Activated CD8-positive, alpha-beta memory T cell treated with anti-CD3 and anti-CD28 coated beads for 48 hours (primary cell): ENCODE data around the gene DACT2.

Source experiments
- DNase-seq, 3 experiments: peaks; one replicate each; pipeline ENCODE4 v3.0.0-alpha.2; 2020; ENCODE audit warnings: low read depth in 2 of 3, low spot score in 2 of 3

Gene DACT2

GRCh38 chr6:168265827-168266815 lies 53.5 kb downstream of the DACT2 start:
- no peak for DNase-seq

GRCh38 chr6:168265394-168265793 lies 54.2 kb downstream of the DACT2 start:
- DNase-seq, result no peak

DNA sequence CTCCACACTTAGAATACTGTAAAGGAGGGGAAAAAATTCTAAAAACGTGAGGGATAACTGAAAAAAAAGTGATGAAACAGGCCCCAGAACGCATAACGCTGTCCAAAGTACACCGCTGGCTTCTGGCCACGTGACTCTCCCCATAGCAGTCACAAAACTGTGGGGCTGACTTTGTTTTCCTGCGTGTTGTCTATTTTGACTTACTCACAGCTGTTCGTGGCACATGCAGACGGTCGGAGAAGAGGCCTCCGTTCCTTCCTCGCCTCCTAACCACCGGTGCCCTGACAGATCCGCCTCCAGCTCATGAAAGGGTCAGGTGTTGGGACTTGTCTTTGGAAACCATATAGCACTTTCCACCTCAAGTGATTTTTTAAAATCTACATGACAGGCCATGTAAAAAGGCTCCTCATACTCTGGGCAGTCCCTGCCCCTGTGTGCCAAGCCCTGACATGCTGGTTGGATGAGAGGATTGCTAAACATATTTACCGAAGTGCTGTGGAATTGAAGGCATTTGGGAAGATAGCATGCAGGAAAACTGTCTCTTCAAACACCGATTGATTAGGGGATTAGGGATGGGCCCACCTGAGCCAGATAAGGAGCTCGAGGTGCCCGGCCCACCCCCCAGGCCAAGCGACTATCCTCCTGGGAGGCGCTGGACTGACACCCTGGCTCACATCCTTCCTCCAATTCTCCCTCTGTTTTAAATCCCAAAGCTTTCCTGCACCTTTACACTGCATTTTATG lies 54.8 kb downstream of the DACT2 start:
- no peak for DNase-seq

- DNase-seq, result no peak
These were observed 56.1 kb downstream of the DACT2 start for GRCh38 chr6:168263351-168263905.

GRCh38 chr6:168261234-168261633 lies 58.3 kb downstream of the DACT2 start:
- DNase-seq, result no peak

- DNase-seq, result no peak
These were observed 59.1 kb downstream of the DACT2 start for GRCh38 chr6:168260420-168260987.

GRCh38 chr6:168258795-168259194 lies 60.8 kb downstream of the DACT2 start:
- DNase-seq, result no peak

DNA sequence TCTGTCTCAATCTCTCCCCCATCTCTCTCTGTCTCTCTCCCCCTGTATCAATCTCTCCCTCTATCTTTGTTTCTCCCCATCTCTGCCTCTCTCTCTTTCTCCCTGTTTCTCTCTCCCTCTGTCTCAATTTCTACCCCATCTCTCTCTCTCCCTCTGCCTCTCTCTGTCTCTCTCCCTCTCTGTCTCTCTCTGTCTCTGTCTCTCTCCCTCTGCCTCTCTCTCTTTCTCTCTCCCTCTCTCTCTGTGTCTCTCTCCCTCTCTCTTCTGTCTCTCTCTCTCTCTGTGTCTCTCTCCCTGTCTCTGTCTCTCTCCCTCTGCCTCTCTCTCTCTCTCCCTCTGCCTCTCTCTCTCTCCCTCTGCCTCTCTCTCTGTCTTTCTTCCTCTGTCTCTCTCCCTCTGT lies 62.6 kb downstream of the DACT2 start:
- DNase-seq, result no peak
